GM21786 (cell line): ENCODE data around the gene OXTR.
A peak's percentile ranks its signal among the peaks of the same experiment; 100 is the strongest.

Source experiments
- ATAC-seq: cut with Tn5 transposase; IDR thresholded peaks from one replicate; pipeline ENCODE4 v1.9.1; 2021; ENCODE audit not compliant: unreplicated experiment

OXTR gene

DNA sequence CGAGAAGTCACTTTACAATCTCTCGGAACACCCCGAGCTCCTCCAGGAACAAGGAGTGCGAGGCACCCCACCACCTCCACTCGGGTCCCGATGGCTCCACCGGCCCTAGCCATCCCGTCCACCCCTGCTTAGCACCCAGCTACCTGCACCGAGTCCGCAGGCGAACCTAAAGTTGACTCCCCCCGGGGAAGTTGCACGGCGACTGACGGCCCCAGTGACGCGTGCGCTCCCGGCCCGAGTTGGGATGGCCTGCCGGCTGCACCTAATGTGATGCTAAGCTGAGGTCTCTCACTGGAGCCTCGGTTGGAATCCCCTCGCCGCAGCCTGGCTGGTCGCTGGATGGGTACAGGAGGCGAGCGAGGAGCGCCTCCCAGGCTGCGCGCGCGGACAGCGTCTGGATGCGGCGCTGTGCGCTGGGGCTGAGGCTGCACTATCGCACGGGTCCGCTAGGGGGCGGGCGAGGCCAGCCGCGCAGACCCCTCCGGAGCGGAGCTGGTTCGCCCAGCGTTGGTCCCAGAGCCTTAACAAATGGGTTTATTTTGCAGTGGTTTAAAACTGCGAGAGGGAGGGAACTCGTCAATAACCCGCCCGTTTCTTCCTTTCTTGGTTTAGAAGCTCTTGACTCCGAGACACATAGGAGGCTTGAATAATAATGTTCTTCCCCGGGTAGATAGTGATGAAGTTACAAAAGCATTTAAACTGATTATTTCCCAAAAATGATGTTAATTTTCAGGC is at the start of gene OXTR:
Gene OXTR, minus strand, starts transcription at position 526 of the 735 bp plus-strand sequence. CDS start 1,426 bp downstream, outside the sequence.
- peak; percentile 70 for ATAC-seq

DNA sequence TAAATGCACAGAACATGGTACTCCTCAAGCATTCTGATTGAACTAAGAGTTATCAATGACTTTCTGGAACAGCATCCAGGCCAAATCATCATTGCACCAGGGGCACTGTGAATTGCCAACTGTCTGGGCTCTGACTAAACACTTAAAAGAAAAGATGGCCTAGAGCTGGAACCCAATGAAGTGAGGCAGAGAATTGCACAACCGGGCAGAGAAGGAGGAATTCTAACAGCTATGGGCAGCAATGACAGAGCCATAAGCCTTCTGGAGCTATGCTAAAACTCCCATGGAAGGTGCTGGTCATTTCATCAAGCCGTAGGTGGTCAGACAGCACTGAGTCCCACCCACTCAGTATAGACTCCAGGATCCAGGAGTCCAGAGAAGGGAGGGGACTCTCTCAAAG is 48.1 kb upstream of the OXTR start:
- no peak for ATAC-seq

- no peak for ATAC-seq
Measured at GRCh38 chr3:8816106-8816505, 46.7 kb upstream of the OXTR start.

GRCh38 chr3:8813411-8813810 is 44.0 kb upstream of the OXTR start:
- no peak for ATAC-seq

GRCh38 chr3:8810561-8810960 is 41.1 kb upstream of the OXTR start:
- no peak for ATAC-seq

DNA sequence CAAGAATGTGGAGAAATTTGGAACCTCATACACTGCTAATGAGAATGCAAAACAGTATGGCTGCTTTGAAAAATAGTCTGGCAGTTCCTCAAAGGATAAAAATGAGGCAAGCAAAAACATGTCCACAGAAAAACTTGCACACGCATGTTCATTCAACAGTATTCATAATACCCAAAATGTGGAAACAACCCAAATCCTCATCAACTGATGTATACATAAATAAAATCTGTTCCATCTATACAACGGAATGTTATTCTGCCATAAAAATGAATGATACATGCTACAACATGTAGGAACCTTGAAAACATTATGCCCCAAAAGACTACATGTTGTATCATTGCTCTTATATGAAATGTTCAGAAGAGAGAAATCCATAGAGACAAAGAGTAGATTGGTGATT is 36.4 kb upstream of the OXTR start:
- ATAC-seq, result no peak

GRCh38 chr3:8802256-8802655 is 32.8 kb upstream of the OXTR start:
- no peak for ATAC-seq

- ATAC-seq, result no peak
Measured at GRCh38 chr3:8800016-8800415, 30.6 kb upstream of the OXTR start.

- no peak for ATAC-seq
Measured at GRCh38 chr3:8794247-8794646, 24.8 kb upstream of the OXTR start.

DNA sequence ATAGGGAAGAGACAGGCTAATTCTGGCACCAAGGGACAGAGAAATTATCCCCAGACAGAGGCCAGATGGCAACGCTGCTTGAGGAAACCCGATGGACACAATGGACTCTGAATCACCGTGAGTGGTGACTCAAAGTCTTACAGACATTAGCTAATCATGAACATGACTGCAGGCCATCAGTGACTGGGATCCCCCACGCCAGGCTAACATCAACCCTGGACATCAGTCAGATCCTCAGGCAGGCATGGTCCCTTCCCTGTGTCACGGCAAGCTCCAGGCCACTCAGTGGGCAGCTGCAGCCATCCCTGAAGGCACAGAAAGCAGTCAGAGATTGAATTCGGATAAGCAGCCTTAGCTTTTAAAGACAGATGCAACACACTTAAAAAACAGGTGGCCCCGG is 23.8 kb upstream of the OXTR start:
- no peak for ATAC-seq

DNA sequence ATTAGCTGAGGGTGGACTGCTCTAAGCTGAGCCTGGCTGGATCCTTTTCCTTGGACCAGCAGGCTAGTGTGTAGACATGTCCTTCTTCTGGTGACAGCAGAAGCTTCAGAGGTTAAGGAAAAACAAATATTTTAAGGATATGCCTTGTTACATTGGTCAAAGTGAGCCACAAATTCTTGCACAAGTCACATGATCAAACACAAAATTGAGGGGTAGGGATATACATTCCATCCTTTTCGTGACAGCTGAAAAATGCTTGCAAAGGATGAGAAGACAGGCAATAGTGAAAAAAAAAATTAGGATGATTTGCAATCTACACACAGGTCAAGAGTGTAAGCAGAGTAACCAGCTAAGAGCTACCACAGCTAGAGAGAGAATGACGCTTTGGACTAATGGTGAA is 21.1 kb upstream of the OXTR start:
- ATAC-seq, result no peak

- ATAC-seq, result no peak
Measured at GRCh38 chr3:8784676-8785435, 15.4 kb upstream of the OXTR start.

DNA sequence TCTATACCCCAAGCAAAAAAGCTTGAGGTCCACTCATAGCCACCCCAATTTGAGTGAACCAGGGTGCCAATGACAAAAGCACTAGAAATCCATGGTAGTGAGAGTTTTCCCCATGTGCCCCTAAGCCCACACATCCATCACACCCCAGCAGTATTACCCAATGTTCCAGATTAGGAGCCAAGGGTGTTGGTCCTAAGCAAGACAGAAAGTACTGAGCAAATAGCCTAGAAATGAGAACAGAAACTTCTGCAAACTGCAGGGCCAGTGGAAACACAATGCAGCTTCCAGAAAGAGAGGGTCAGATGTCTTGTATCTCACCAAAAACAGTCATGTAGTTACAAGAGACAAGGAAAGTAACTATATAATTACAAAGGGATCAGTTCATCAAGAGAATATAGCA is 10.9 kb upstream of the OXTR start:
- no peak for ATAC-seq

GRCh38 chr3:8778475-8778874 is 9.1 kb upstream of the OXTR start:
- ATAC-seq, result no peak

DNA sequence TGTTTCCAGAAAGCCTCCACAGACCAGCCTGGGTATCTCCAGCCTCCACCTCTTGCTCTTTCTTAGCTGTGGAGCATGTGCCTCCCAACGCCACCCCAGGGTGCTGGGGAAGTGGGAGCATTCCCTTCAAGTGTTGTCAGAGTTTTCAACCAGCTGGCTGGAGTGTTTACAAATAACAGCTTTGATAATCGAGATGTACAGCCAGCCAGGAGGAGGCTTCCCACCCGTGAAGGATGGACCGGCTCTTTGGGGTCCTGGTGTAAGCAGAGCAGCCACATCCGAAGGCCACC is 8.5 kb upstream of the OXTR start:
- ATAC-seq, result no peak

DNA sequence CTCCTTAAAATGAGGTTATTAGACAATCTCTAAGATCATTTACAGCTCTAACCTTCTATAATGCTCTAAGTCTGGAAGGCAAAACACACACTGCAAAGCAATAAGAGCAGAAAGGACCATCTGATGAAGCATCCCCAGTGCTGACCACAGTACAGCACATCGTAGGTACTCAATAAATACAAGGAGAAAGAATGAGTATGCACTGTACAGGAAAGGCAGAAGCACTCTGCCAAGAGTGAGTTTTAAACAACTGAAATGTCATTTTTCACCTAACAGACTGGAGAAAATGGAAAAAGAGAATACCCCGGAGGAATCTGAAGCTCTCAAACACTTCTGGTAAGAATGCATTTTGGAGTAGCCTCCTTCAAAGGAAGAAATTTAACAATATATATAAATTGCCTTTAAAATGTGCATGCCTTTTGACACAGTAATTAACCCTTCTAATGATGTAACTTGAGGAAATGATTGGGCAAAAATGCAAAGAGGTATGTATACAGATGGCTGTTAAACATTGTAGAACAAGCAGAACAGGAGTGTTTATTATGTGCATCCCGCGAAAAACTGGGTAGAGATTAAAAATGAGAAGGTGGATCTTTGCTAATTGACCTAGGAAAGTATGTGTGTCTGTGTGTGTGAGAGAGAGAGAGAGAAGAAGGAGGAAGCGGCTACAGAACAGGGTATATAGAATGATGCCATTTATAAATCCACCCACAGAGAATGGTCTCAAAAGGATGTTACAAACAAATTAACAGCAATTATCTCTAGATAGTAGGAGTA is 8.0 kb upstream of the OXTR start:
- no peak for ATAC-seq

DNA sequence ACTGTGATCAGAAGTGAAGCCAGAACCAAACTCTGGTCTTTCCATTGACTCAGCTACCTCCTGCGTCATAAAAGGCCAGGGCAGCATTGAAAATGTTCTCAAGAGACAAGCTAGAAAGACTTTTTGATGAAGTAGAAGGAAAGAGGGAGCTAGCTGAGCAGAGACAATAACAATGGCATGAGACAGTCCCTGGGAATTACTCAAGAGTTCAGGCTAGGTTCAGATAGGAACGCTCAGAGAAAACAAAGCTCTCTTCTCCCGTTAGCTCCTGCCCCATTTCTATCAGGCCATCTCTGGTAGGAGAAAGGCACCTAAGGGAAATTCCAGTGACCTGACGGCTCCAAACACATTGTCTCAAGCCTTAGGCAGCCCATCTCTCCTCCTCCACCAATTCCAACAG is 7.0 kb upstream of the OXTR start:
- no peak for ATAC-seq

DNA sequence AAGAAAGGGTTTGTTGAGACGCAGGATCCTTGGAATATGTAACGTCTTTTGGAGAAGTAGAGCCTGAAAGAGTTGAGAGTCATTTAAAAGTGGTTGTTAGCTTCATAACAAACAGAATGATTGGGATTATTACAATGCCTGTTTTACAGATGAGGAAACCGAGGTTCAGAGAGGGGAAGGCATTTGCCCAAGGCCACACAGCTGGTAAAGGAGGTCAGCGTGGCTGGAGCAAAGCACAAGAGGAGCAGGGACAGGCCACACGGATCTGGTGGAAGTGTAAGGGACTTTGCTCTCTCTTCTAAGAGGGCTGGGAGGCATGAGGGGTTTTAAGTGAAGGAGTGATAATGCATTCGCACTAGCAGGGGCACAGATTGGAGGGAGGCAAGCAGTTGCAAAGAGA is 6.2 kb upstream of the OXTR start:
- ATAC-seq, result no peak

DNA sequence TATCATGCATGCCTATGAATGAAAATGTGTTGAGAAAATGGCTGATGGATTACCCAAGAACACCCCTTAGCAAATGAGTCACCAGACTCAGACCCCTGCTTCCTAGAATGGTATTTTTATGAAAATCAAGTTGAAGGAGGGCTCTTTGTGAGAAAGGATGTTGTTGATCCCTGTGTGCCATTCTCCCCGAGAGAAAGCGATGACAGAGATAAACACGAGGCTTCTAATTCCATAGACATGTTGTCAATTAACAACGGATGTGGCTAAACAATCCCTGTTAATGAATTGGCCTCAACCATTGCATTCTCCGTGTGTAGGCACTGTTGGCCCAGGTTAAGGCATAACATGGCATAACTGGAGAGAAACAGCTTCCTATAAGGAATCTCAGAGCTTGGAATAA is 5.8 kb upstream of the OXTR start:
- ATAC-seq, result no peak

GRCh38 chr3:8773941-8774542 is 4.6 kb upstream of the OXTR start:
- ATAC-seq, result no peak

DNA sequence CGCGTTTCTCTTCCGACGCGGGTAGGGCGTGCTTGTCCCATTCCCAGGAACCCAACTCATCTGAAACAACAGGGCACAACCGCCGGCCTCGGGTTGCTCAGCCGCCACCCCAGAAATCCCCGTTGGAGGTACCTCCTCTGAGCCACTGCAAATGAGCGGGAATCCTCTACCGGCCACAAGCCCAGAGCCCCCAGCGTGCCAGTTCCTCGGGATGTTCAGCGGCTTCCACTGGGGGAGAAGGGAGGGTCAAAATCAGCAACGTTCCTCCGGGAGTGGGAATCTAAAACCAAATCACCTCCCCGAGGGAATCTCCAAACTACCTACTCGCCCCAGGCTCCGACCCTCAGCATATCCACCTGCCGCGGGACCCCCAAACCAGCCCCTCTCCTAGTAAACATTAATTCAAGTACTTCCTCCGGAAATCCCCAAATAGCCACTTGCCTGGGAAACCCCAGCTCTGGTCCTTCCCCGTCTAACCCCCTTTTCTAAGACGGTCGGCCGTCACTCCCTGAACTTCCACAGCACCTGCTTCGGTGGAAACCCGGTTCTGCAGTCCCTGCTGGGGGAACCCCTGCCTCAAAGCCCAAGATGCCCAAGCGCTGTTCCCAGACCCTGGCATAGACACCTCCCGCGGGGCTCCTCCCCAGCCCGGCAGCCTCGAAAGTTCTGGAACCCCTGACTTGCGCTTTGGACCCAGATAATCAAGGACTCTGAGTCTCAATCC is 887 bp downstream of the OXTR start:
- peak; percentile 20 for ATAC-seq
